Measurements from ENCODE around the gene CDK3.

Gene CDK3

GRCh38 chr17:75991396-75991795, 9.3 kb upstream of the CDK3 start:
- no peak for DNase-seq (ENCODE audit: low spot score)

GRCh38 chr17:75994802-75995370, 5.8 kb upstream of the CDK3 start:
- DNase-seq (ENCODE audit: low spot score), result no peak

GRCh38 chr17:75995385-75995925, 5.2 kb upstream of the CDK3 start:
- no peak for DNase-seq (ENCODE audit: low spot score)

- no peak for DNase-seq (ENCODE audit: low spot score)
These were observed 3.7 kb upstream of the CDK3 start for GRCh38 chr17:75996665-75997590.

- DNase-seq (ENCODE audit: low spot score), result no peak
These were observed 2.3 kb upstream of the CDK3 start for GRCh38 chr17:75998327-75998795.

- peak; percentile 33 for DNase-seq (ENCODE audit: low spot score)
These were observed 470 bp upstream of the CDK3 start for GRCh38 chr17:76000016-76000754.

- no peak for DNase-seq (ENCODE audit: low spot score)
These were observed 1.4 kb downstream of the CDK3 start for GRCh38 chr17:76002100-76002499.

GRCh38 chr17:76003915-76004314, 3.3 kb downstream of the CDK3 start:
- DNase-seq (ENCODE audit: low spot score), result no peak

- no peak for DNase-seq (ENCODE audit: low spot score)
These were observed 4.2 kb downstream of the CDK3 start for GRCh38 chr17:76004750-76005262.

GRCh38 chr17:76005263-76006149, 4.9 kb downstream of the CDK3 start:
- peak; percentile 71 for DNase-seq (ENCODE audit: low spot score)

GRCh38 chr17:76007131-76007849, 6.6 kb downstream of the CDK3 start:
- no peak for DNase-seq (ENCODE audit: low spot score)

GRCh38 chr17:76007850-76008165, 7.2 kb downstream of the CDK3 start:
- DNase-seq (ENCODE audit: low spot score), result no peak

GRCh38 chr17:76008208-76008607, 7.6 kb downstream of the CDK3 start:
- DNase-seq (ENCODE audit: low spot score), result no peak

GRCh38 chr17:76008630-76009425, 8.2 kb downstream of the CDK3 start:
- no peak for DNase-seq (ENCODE audit: low spot score)

- no peak for DNase-seq (ENCODE audit: low spot score)
These were observed 8.8 kb downstream of the CDK3 start for GRCh38 chr17:76009447-76009846.

GRCh38 chr17:76009969-76010661, 9.5 kb downstream of the CDK3 start:
- no peak for DNase-seq (ENCODE audit: low spot score)

GRCh38 chr17:76011951-76012350, 11.3 kb downstream of the CDK3 start:
- no peak for DNase-seq (ENCODE audit: low spot score)

GRCh38 chr17:76013377-76013932, 12.8 kb downstream of the CDK3 start:
- DNase-seq (ENCODE audit: low spot score), result no peak

Data from cerebellar cortex (tissue), 1 donor.